C4-2B (cell line): ENCODE results near the gene KCNMB2.

Experiments used
- CTCF ChIP-seq: fragments of 450-650 bp; conservative IDR thresholded peaks from 2 replicates; pipeline ENCODE4 v1.5.1; 2017; ENCODE audit warnings: mild to moderate bottlenecking
- ZFX ChIP-seq: fragments of 450-650 bp; IDR thresholded peaks from 2 replicates; pipeline ENCODE4 v1.6.1; 2017

- TF ChIP-seq CTCF = no peak
- no peak for TF ChIP-seq ZFX
Measured at GRCh38 chr3:178772746-178773145, 236.5 kb downstream of the KCNMB2 start.
